ENCODE data around the gene SRGAP3.

Gene SRGAP3

DNA sequence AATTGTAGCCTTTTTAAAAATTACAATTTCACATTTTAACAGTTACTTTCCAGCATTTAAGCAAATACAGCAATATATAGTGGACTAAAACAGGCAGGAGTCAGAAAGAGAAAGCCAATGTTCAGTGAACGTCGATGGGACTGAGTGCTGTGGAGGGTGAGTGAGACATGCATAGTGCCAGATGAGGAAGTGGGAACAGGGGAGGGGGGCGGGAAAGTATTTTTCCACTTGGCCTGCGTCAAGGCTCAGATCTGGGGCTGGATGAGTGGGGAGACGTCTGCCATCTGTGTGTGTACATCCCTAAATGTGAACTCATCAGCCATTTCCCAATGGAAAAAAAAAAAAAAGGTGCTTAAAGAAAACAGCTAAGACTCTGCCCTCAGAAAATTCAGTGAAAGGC lies 266.9 kb downstream of the SRGAP3 start:
- no peak for DNase-seq

DNA sequence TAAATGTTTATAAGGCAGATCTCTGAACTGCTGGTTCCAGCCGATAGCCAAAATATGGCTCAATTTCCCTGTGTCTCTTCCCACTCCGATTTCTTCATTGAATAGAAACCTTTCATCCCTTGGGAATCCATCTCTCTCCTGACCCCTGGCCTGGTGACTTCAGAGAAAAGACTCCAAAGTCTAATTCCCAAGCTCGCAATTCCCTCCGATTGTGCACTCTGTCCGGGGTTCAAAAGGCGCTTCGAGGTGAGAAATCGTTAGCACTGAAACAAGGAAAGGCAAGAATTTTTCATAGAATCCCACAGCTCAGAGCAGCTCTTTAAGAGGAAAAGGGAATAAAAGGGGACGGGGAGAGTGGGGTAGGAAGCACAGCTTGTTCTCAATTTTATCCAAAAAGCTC lies 267.7 kb downstream of the SRGAP3 start:
- no peak for DNase-seq

DNA sequence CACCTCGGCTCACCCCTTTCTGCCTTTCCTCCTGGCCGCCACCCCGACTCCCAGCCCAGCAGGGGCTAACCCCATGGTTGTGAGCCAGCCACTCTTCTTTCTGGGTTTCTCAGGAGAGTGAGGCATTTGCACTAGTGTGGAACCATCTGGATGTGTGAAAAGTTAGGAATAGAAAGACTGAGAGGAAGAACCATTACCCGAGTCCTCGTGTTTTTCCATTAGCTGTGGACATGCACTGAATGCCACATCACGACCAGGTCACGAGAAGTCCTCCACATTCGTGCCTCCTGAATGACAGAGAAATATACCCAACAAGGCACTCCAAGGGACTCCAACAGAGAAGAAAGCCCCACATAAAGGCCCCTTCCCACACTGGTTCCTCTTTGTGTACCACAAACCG lies 268.1 kb downstream of the SRGAP3 start:
- DNase-seq, result no peak

DNA sequence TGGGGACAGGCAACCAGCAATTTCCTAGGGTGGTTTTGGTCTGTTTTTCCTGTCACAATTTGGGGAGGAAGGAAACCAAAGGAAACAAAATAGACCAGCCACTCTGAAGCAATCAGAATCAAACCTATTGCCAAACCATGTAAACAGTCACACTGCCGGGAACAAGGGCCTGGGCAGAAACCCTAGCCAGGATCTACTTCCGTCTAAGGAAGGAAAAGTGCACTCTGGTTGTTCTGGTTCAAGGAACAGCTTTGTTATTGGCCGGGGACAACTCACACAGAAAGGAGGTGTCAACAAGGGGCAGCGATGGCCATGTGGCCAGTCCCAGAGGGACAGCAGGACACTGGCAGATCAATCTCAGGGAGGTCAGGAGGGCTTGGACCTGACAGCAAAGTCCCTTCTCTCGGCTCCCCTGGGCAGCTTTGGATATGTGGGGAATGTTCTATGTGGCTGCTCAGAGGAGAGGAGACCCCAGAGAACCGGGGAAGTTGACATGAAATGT lies 268.6 kb downstream of the SRGAP3 start:
- DNase-seq, result no peak

DNA sequence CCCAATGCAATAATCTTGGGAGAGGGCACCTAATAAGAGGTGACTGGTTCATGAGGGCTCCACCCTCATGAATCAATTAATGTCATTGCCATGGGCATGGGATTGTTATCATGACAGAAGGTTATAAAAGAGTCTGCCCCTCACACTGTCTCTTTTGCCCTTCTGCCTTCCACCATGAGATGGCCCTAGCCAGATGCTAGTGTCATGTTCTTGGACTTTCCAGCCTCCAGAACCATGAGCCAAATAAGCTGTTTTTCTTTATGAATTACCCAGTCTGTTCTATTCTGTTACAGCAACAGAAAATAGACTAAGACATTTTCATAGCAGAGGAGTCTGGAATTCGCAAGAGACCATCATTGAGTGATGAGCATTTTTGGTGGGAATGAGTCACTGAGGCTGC lies 270.2 kb downstream of the SRGAP3 start:
- no peak for DNase-seq

DNA sequence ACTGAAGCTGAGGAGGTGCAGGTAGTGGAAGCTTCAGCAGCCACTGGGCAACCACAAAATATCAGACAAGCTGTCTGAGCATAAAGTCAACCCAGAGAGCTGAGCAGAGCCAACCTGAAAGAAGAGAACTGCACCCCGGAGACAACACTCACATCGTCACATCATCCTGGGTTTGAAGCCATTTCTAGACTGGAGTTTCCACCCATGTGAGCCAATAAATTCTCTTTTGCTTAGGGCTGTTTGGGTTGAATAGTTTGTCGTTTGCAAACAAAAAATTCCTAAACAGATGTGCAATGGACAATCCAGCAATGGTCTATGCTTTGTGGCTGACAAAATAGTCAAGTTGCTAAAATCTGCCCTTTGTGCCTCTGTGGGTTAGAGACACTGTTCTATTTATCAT lies 270.9 kb downstream of the SRGAP3 start:
- no peak for DNase-seq

DNA sequence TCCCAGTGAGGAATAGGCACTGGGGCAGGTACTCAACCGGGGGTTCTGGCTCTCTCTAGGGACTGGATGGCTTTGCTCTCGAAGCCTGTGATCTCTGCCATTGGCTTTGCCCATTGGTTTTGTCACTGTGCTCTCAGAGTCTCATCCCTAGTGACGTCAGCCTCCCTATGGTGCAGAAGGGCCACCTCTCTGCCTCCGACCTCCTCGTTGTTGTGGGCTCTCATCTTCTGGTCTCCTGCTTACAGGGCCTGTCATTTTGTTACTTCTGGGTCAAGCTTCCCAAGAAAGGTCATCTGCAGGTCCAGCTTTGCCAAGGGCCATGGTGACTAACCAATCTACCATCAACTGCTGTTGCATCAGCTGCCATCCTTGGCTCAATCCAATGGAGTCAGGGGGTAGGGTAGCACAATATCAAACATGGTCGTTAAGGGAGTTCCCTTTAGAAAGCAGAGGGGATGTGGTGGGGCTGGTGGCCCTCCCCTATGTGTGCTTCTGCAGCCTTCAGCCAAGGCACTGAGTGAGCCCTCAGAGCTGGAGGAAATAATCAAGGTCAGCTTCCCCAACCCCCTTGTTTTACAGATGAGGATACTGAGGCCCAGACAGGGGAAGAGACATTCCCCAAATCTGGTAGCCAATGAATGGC lies 272.8 kb downstream of the SRGAP3 start:
- no peak for DNase-seq

DNA sequence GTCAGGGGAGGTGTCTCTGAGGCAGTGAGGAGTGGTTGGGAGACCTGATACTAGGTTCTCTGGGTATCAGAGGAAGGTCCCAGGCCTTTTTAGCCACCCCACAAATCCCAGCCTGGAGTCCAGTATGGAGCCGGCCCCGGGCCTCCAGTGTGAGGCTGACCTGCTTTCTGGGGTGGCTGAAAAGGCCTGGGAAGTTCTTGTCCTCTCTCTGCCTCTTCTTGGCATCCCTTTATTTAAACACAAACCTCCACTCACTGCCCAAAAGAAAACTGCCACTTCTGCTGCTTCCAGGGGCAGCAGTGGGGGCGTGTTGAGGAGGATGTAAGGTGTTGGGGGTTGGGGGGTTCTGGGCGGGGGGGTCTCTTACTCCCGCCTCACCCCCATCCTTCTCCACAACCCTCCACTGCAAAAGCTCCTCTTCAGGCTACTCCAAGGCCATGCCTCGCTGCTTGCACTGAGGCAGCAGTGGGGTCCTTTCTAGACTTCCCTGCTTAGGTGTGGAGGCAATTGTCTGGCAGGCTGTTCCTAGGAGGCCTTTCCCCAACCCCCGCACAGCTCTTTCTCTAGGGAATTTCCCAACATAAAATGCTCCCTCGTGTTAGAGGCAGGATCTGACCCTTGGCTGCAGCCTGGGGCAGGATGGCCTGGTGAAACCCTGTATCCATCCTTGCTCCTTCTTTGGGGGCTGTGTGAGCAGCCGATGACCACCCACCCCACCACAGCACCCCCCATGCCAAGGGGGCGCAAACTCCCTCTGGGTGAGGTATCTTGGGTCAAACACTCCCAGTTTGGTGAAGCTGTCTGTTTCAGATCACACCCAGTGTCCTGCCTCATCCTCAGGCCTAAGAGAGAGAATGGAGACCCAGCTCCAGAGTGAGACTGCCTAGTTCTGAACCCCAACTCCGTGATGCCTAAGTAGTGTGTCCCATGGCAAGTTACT lies 274.1 kb downstream of the SRGAP3 start:
- no peak for DNase-seq

DNA sequence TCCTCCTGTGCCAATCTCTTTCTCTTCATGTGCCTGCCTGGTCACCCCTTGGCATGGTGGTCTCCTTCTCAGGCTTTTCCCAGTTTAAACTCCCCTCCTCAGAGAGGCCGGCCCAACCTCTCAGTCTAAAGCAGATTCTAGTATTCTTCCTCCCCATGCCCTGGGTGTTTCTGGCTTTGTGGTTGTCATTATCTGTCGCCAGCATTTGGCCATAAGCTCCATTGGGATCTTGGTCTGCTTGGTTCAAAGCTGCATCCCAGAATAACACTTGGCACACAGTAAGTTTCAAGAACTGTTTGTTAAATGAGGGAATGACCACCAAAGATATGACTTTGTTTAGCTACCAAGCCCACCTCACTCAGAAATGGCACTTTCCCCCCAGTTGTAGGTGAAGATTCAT lies 275.0 kb downstream of the SRGAP3 start:
- DNase-seq, result no peak

DNA sequence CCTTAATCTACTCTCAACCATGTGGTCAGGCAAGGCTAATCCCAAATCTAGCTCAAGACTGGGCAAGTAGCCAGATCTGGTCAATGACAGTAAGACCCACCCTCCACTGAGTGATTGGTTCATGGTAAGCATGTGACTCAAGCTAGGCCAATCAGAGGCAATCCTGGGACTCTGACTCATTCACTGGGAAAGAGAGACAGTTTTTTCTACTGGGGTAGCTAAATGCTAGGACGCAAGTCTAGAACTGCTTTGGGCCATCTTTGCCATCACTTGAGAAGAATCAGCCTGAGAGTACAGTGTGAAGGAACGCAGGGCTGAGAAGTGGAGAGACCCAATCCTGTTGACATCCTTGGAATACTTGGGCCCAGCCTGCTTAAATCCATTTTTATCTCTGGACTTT lies 276.8 kb downstream of the SRGAP3 start:
- DNase-seq, result no peak

DNA sequence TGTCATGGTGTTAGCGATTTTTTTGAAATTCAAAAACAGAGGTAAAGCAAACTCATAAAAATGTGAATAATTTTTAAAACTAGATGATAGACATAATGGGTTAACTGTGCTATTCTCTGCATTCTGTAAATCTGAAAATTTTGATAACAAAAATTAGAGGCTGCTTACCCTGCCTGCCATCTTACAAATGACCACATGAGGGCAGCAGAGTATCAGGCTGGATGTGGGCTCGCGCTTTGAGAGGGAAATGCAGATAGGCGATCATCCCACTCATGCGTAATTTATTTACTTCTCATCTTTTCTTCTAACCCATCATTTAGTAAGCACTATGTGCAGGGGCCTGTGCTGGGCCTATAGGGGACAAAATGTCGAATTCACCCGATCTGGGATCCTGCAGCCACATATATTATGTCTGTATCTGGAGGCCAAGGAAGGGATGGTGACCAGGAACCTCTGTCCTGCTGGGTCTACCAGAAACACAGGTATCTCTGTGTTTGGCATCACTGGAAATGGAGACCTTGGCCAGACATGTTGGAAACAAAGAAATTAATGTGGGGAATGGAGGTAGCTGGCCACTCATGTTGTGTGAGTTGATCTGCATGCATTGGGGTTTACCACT lies 278.4 kb downstream of the SRGAP3 start:
- peak; percentile 68 for DNase-seq

DNA sequence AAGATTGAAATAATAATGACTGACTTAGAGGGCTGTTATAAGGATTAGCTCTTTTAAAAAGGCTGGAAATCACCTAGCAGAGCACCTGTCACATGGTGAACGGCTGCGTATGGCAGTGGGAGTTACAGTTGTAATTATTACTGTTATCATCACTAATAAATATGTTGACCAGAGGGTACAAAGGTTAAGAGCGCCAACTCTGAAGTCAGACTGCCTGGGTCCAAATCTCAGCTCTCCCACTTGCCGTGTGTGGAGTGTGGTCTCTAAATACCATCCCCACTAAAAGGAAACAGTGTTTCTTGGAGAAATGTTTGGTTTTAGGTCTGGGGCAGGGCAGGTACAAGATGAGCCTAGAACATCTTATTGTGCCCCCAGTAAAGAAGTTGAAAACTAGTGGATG lies 280.2 kb downstream of the SRGAP3 start:
- DNase-seq, result no peak

DNA sequence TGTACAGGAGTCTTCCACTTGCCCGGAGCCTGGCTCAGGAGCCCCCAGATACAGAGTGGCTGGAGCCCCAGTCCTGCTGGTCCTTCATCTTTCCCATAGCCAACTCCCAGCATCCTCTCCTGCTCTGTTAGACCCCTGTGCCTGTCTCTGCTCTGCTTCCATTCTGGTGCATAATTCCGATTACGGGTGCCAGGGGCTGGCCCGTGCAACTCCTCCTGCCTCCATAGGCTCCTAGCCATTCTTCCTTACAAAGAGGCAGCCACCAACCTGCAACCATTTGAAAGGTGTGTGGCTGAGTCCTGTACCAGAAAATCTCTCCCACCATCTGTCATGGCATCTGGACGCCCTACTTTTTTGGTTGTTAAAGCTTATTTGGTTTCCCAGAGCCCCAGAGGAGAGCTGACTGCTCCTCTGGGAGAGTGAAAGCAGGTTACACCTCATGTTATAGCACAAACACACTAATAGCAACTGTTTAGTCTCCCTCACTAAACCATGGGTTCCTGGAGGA lies 281.0 kb downstream of the SRGAP3 start:
- DNase-seq, result no peak

DNA sequence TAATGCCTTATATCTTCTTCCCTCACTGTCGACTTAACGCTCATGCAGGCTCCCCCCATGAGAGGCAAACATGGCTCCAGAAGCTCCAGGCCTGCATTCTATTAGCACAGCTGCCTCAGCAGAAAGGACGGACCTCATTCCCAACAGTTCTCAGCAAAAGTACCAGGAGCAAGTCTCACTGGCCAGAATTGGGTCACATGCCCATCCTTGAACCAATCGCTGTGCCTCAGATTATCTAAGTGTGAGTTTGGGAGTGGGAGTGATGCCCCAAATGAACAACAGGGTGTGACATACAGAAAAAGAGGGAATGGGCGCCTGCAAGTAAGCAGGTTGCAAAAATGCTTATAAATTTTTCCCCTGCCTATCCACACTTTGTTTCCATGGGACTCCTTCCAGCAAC lies 281.9 kb downstream of the SRGAP3 start:
- no peak for DNase-seq

DNA sequence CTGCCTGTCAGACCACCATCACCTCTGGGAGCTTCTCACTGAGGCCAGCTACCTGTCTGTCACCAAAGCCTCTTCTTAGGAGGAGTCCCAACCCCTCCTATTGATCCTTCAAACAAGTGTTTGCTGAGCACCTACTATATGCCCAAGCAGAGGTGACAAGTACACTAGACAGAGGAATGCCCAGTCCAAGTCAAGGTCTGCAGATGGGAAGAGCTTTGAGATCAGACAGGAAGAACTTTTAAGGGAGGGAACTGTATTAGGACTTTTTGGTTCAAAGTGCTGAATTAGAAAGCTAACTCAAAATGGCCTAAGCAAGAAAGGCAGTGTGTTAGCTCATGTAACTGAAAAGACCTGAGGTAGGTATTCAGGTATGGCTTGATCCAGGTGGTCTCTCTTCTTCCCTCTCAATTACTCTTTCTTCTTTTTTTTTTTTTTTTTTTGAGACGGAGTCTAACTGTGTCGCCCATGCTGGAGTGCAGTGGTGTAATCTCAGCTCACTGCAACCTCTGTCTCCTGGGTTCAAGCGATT lies 282.6 kb downstream of the SRGAP3 start:
- no peak for DNase-seq

DNA sequence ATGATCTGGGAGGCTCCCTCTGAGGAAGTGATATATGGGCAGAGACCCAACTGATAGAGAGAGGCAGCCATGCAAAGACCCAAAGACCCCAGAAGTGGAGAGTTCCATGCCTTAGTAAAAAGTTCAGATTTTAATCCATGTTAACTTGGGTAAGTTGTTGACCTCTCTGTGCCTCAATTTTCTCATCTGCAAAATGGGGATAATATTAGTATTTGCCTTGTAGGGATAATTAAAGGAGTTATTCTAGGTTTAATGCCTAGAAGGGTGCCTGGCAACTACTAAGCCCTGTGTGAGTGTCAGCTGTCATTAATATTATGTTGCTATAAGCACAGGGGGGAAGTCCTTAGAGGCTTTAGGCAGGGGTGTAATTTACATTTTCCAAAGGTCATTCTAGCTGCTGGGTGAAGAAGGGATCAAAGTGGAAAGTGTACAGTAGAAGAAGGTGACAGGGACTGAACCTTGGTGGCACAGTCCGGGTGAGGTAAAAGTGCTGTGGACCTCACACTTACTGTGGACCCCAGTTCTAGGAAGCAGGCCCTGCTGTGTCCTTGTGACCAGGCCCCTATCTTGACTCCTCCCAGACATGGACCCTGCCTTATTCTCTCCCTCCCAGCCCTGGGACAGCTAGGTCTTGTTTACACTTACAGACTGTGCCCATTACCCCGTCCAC lies 283.2 kb downstream of the SRGAP3 start:
- no peak for DNase-seq

DNA sequence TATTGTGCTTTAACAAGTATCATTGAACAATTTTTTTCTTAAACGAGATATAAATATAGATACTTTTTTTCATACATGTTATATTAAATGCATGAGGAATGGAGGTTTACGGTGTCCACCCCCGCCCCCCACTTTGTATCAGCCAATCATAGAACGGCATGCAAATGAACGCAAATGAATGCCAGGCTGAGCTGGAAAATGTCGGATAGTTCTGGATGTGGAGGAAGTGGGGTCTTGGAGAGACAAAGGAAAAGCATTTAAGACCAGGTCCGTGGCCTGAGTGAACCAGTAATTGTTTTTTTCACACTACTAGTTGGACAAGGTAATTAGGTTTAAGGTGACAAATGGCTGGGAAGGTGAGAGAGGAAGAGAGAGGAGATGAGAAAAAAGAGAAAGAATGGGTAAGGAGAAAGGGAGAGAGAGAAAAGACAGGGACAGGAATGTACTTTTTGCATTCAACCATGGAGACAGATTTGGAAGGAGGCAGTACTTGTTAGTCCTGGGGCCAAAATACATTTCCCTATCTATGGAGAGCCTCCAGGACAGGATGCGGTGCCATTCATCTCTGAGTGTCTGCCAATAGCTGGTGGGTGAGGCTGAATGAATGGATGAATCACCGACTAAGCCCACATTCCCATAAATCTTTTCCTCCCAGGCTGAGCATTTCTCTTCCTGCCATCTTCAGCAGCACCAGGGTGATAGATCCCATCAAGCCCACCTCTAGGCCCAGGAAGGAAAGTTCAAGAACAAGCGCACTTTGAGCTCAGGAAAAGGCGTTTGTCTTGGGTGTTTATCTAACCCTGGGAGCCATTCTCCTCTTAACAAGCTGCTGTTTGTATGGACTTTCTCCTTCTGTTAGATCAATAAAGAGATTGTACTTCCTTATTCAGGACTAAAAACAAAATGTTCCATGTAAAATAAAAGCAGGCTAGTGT lies 284.7 kb downstream of the SRGAP3 start:
- DNase-seq, result no peak

DNA sequence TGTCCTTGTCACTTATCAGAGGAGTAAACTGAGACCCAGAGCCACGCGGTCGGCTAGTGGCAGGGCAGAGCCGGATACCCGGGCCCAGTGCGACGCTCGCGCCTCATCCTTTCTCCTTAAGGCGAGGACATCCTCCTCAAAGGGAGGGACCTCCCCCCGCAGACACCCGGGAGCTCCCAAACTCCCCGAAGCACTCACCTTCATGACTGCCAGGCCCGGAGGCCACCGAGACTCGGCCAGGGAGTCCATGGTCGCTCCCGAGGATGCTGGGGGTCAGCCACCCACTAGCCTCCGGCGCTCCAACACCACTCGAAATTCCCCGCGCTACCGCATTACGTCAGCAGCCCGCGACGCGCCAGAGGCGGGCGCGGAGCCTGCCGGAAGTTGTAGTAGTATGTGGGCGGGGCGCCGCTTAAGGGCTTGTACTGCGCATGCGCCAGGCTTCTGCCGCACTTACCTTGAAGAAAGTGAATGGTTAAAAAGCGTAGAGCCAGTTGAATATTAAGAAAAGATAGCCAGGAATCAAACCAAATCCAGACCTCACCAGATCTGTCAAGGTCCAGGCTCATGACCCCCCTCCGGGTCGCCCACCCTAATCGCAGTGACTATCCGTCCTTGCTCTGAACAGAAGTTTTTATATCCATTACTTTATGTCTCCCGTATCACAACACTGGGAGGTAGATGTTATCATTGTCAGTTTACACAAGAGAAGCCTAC lies 286.2 kb downstream of the SRGAP3 start, which contains the start of gene RAD18:
RAD18 (minus strand) TSS at position 336 of the 717 bp plus-strand sequence; CDS start at position 249, 87 bp downstream.
- peak; percentile 94 for DNase-seq

DNA sequence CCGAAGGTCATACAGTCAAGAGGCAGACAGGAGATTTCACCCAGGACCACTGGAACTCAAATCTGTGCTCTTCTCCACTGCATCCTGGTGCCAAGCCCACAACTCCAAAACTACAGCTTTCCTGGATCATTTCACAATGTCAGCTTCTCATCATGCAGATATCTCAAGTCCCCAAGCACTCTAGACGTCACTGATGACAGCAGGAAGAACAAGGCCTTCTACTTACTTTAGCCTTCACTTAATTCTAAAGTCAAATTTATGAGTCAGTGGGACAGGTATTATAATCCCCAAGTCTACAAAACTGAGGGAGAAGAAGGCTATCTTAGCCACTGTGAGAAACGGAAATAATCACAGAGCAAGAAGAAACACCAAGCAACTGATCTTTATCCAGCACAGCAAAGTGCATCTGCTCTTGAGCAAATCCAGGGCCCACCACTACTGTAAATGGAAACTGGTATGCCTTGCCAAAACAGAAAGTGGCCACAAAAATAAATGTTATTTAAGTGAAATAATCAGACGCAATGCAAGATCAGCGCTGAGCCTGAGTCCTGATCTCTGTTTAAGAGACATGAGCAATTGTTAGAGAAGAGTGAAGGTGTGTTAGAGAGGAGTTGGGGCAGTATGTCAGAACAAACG lies 287.1 kb downstream of the SRGAP3 start:
- DNase-seq, result no peak

DNA sequence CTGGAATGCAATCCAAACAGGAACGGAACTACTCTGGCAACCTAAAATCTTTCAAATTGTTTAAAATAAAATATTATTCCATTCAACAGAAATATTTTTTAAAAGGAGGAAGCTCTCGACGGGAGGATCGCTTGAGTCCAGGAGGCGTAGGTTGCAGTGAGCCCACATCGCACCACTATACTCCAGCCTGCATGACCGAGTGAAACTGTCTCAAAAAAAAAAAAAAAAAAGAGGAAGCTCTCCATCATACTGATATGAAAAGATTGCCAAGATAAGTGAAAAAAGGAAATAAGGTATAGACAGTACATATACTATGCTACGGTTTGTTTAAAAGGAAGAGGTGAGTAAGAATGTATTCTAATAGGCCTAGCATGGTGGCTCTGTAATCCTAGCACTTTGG lies 289.8 kb downstream of the SRGAP3 start:
- no peak for DNase-seq

Data from activated T-cell treated with anti-CD3 and anti-CD28 coated beads, Interleukin-2, amount 50 U/mL, for 1 hour (primary cell).